ENCODE data around the gene GSE1. TPM values are rescaled to one million over a fixed set of nuclear protein-coding genes. Genes with fewer than 3 reads are reported as not detected.

Gene GSE1
- total RNA-seq, 2 donors from 2014 or later = 72.6 to 96.2 TPM

DNA sequence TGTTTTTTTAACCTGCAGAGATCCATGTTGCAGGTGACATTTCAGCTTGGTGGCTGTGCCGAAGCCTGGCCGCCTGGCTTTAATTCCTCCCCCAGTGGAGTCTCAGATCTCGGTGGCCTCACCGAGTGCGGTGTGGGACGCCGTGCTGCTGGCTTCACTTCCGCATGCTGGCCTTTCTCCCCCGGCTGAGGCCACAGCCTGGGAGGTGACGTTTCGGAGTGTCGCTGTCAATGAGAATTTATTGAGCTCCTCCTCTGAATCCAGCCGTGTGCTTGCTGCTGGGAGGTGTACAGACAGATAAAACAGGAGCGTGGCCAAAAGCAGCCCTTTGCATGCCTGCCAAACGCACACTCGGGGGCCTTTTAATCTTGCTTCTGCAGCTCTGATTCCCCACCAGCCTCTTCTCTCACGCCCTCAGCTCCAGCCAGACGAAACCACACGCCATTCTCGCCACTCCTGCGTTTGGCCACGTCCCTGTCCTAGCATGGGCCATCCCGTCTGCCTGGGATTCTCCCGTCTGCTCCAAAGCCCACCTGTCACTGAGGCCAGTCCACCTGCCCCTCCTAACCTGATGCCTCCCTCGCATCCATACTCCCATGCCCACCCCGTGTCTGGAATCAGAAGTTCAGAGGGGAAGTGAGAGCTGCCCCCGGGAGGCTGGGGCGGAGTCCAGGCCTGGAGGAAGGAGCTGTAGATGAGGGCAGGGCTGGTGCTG is 3.6 kb downstream of the GSE1 start:
- Histone ChIP-seq H3K4me1 (ENCODE audit: control insufficient read depth in 1 of 2, low read depth in 2 of 2) (peaks cover 8 to 34% of the 10 kb centered on the region in 2 donors), H3K27ac (no peak overlapping the region), H3K4me3 (peak overlapping the region; percentile 16), H3K9me3 (no peaks in the 10 kb centered on the region), H3K36me3 (no peaks in the 10 kb centered on the region), H3K27me3 (replicated peaks; ENCODE audit: insufficient read depth) (no peaks in the 10 kb centered on the region)
- ATAC-seq (ENCODE audit: insufficient number of reproducible peaks, low FRiP score, low read depth) (no peak), DNase-seq (ENCODE audit: low spot score) (no peak)
- TF ChIP-seq, protein P1, sequence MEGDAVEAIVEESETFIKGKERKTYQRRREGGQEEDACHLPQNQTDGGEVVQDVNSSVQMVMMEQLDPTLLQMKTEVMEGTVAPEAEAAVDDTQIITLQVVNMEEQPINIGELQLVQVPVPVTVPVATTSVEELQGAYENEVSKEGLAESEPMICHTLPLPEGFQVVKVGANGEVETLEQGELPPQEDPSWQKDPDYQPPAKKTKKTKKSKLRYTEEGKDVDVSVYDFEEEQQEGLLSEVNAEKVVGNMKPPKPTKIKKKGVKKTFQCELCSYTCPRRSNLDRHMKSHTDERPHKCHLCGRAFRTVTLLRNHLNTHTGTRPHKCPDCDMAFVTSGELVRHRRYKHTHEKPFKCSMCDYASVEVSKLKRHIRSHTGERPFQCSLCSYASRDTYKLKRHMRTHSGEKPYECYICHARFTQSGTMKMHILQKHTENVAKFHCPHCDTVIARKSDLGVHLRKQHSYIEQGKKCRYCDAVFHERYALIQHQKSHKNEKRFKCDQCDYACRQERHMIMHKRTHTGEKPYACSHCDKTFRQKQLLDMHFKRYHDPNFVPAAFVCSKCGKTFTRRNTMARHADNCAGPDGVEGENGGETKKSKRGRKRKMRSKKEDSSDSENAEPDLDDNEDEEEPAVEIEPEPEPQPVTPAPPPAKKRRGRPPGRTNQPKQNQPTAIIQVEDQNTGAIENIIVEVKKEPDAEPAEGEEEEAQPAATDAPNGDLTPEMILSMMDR (IDR thresholded peaks at IDR 0.05) = no peak

DNA sequence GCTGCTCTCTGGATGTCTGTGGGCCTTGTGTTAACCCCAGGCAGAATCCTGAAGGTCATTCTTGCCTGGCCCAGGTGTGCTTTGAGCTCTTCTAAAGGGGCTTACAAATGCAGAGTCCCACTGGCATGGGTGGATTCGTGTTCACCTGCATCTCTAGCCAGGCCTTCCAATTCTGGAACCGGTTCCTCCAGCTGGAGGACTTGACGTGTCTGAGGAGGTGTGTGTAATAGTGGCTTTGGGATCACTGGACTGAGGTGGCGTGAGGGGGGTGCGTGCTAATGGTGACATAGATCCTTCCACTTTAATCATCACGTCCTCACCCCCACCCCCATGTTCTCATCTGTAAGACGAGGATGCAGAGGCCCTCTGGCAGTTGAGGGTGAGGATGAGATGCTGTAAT is 4.8 kb downstream of the GSE1 start:
- H3K9me3 ChIP-seq = no peaks in the 10 kb centered on the region
- TF ChIP-seq, protein P1 (IDR thresholded peaks at IDR 0.05) = no peak
- DNase-seq (ENCODE audit: low spot score) = no peak
- peaks cover 8 to 25% of the 10 kb centered on the region in 2 donors for H3K4me1 ChIP-seq (ENCODE audit: control insufficient read depth in 1 of 2, low read depth in 2 of 2)
- H3K27me3 ChIP-seq (replicated peaks; ENCODE audit: insufficient read depth) = no peaks in the 10 kb centered on the region
- H3K4me3 ChIP-seq = no peak overlapping the region
- H3K27ac ChIP-seq = no peak overlapping the region
- no peak for ATAC-seq (ENCODE audit: insufficient number of reproducible peaks, low FRiP score, low read depth)
- no peaks in the 10 kb centered on the region for H3K36me3 ChIP-seq

DNA sequence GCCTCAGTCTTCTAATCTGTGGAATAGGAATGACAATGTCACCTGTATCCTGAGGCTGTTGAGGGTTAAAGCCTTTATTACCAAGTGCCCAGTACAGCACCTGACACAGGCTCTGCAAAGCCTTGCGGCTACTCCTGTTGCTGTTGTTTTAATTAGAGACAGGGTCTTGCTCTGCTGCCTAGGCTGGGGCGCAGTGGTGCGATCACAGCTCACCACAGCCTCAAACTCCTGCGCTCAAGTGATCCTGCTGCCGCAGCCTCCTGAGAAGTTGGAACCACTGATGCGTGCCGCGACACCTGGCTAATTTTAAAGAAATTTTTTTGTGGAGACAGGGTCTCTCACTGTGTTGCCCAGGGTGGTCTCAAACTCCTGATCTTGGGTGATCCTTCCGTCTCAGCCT is 5.4 kb downstream of the GSE1 start:
- ATAC-seq (ENCODE audit: insufficient number of reproducible peaks, low FRiP score, low read depth) (no peak), DNase-seq (ENCODE audit: low spot score) (no peak)
- Histone ChIP-seq H3K27me3 (replicated peaks; ENCODE audit: insufficient read depth) (no peaks in the 10 kb centered on the region), H3K4me3 (no peak overlapping the region), H3K27ac (no peak overlapping the region), H3K36me3 (no peaks in the 10 kb centered on the region), H3K9me3 (no peaks in the 10 kb centered on the region), H3K4me1 (ENCODE audit: control insufficient read depth in 1 of 2, low read depth in 2 of 2) (peaks cover 8 to 25% of the 10 kb centered on the region in 2 donors)
- TF ChIP-seq, protein P1 (IDR thresholded peaks at IDR 0.05) = no peak

DNA sequence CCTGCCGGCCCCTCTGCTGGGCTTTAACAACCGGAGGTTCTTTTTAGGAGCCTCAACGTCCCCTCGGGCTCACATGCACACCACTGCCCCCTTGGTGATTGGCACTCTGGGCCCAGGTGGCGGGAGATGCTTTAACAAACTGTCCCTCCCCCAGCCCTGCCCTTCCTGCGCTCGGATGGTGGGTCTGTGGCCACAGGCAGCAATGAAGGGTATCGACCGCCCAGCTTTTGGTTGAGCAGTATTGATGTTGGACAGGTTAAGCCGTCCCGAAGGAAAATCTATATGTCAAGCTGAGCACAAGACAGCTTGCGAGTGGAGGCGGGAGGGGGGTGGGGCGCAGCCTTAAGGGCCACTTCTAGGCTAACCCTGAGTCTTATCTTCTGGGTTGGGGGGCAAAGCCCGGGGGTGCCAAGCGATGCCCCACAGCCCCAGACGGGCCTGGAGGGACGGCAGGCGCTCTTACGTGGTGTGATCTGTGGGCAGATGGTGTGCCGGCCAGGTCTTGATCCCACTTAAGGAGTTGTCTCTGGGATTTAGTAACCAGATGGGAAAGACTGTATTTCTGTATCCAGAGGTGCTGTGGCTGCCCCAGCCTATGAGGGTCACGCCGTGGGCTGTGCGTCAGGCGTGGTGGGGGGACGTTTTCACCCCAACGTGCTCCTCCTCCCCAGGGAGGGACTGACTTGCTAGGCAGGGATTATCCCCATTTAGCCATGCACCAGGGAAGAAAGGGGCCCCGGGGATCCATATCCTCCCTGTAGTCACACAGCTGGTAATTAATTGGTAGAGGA is 6.2 kb downstream of the GSE1 start:
- H3K4me3 ChIP-seq = no peak overlapping the region
- DNase-seq (ENCODE audit: low spot score) = no peak
- H3K27me3 ChIP-seq (replicated peaks; ENCODE audit: insufficient read depth) = no peaks in the 10 kb centered on the region
- no peak overlapping the region for H3K27ac ChIP-seq
- no peaks in the 10 kb centered on the region for H3K9me3 ChIP-seq
- no peak for ATAC-seq (ENCODE audit: insufficient number of reproducible peaks, low FRiP score, low read depth)
- no peaks in the 10 kb centered on the region for H3K36me3 ChIP-seq
- TF ChIP-seq, protein P1 (IDR thresholded peaks at IDR 0.05) = no peak
- peaks cover 7 to 23% of the 10 kb centered on the region in 2 donors for H3K4me1 ChIP-seq (ENCODE audit: control insufficient read depth in 1 of 2, low read depth in 2 of 2)

DNA sequence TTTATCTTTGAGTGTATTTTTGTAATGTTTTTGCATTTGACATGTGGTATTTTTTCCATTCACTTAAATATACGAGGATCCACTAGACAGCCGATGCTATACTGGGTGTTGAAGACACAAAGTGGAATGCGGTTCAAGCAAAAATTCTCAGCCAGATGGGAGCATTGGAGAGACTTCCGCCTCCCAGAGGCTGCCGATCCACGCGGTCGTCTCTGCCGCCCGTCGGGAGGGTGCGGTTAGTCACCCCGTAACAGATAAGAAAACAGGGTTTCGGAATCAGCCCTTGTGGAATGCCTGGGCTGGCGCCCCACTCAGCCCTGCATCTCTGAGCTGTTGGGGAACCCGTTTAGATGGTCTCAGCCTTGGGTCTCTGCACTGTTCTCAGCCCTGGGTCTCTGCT is 7.3 kb downstream of the GSE1 start:
- TF ChIP-seq, protein P1 (IDR thresholded peaks at IDR 0.05) = no peak
- H3K9me3 ChIP-seq = no peaks in the 10 kb centered on the region
- H3K27me3 ChIP-seq (replicated peaks; ENCODE audit: insufficient read depth) = no peaks in the 10 kb centered on the region
- peaks cover 0 to 12% of the 10 kb centered on the region in 2 donors for H3K4me1 ChIP-seq (ENCODE audit: control insufficient read depth in 1 of 2, low read depth in 2 of 2)
- H3K36me3 ChIP-seq = no peaks in the 10 kb centered on the region
- H3K4me3 ChIP-seq = no peak overlapping the region
- H3K27ac ChIP-seq = no peak overlapping the region
- DNase-seq (ENCODE audit: low spot score) = no peak
- ATAC-seq (ENCODE audit: insufficient number of reproducible peaks, low FRiP score, low read depth) = no peak
